AG10803 (cell line): ENCODE data around the gene LEMD3.

ENCODE experiments used
- DNase-seq: peaks from one replicate; pipeline ENCODE4 v3.0.0; 2010; ENCODE audit warnings: low read depth
- H3K4me3 ChIP-seq: 2 replicates; pipeline ENCODE4 v1.5.1; 2011; ENCODE audit warnings: mild to moderate bottlenecking, low read length, control low read depth
- TF ChIP-seq, protein P1 (sequence below): conservative IDR thresholded peaks from 2 replicates; pipeline ENCODE4 v1.5.1; 2011; ENCODE audit warnings: mild to moderate bottlenecking, low read length, control low read depth, inconsistent platforms

Gene LEMD3

DNA sequence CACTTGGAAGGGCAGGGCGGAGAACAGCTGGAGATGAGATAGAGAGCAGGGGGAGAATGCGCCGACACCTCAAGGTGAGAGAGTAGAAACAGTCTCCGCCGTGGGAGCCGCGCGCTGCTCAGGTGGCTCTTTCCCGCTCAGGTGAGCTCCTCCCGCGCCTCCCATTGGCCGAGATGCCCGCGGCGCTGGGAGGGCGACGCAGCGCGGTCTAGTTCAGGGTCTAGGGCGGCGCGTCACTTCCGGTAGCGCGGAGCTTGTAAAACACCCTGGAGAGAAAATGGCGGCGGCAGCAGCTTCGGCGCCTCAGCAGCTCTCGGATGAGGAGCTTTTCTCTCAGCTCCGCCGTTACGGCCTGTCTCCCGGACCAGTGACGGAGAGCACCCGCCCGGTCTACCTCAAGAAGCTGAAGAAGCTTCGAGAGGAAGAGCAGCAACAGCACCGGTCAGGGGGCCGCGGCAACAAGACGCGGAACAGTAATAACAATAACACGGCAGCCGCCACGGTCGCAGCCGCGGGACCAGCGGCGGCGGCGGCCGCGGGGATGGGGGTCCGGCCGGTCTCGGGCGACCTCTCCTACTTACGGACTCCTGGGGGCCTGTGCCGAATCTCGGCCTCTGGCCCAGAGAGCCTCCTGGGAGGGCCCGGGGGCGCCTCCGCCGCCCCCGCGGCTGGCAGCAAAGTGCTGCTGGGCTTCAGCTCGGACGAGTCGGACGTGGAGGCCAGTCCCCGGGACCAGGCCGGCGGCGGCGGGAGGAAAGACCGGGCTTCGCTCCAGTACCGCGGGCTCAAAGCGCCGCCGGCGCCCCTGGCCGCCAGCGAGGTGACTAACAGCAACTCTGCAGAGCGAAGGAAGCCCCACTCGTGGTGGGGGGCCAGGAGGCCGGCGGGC lies at the start of gene LEMD3:
Gene LEMD3, plus strand, starts transcription at position 264 of the 889 bp plus-strand sequence. Its CDS starts 14 bp downstream, at position 278.
- TF ChIP-seq, protein P1, sequence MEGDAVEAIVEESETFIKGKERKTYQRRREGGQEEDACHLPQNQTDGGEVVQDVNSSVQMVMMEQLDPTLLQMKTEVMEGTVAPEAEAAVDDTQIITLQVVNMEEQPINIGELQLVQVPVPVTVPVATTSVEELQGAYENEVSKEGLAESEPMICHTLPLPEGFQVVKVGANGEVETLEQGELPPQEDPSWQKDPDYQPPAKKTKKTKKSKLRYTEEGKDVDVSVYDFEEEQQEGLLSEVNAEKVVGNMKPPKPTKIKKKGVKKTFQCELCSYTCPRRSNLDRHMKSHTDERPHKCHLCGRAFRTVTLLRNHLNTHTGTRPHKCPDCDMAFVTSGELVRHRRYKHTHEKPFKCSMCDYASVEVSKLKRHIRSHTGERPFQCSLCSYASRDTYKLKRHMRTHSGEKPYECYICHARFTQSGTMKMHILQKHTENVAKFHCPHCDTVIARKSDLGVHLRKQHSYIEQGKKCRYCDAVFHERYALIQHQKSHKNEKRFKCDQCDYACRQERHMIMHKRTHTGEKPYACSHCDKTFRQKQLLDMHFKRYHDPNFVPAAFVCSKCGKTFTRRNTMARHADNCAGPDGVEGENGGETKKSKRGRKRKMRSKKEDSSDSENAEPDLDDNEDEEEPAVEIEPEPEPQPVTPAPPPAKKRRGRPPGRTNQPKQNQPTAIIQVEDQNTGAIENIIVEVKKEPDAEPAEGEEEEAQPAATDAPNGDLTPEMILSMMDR: no peak
- peak; percentile 81 for DNase-seq
- peak within 1 kb of the TSS; percentile 93 for H3K4me3 ChIP-seq

- peak within 1 kb of the TSS; percentile 20; the same call in 1 of the 2 replicates for H3K4me3 ChIP-seq
- TF ChIP-seq, protein P1: no peak
- no peak for DNase-seq
These were observed 48.1 kb upstream of the LEMD3 start, which contains the start of gene WIF1 for GRCh38 chr12:65121049-65121955. Gene WIF1, minus strand, starts transcription at chr12:65121305. Its CDS starts 114 bp downstream, at chr12:65121191.

DNA sequence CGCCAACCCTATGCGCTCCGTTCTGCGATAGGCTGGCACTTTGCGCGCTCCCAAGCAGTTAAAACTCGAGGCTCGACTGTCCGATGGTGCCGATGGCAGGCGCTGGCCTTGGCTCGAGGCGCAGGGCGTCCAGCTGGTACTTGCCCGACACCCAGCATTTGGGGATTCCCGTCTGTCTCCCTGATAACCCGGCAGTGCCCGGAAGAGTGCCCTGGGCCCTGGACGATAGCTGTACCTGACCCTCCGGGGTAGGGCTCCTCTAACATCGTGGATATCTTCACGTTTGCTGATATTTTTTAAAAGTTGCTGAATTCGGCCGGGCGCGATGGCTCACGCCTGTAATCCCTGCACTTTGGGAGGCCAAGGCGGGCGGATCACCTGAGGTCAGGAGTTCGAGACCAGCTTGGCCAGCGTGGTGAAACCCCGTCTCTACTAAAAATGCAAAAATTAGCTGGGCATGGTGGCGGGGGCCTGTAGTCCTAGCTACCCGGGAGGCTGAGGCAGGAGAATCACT lies 47.4 kb upstream of the LEMD3 start:
- TF ChIP-seq, protein P1: no peak
- no peak for DNase-seq
- no peak overlapping the region for H3K4me3 ChIP-seq

- no peak overlapping the region for H3K4me3 ChIP-seq
- TF ChIP-seq, protein P1: no peak
- no peak for DNase-seq
These were observed 46.7 kb upstream of the LEMD3 start for GRCh38 chr12:65122703-65123102.

GRCh38 chr12:65123435-65124063 lies 45.8 kb upstream of the LEMD3 start:
- TF ChIP-seq, protein P1: peak; percentile 72
- no peak overlapping the region for H3K4me3 ChIP-seq
- peak; percentile 31 for DNase-seq

GRCh38 chr12:65125247-65125646 lies 44.1 kb upstream of the LEMD3 start:
- DNase-seq: no peak
- no peak overlapping the region for H3K4me3 ChIP-seq
- TF ChIP-seq, protein P1: no peak
